HG03060 (cell line): Measurements from ENCODE around the gene BHLHA15.

Experiments
- ATAC-seq: cut with Tn5 transposase; IDR thresholded peaks from one replicate; pipeline ENCODE4 v1.9.1; 2021; ENCODE audit warnings: low read depth, moderate number of reproducible peaks; ENCODE audit not compliant: unreplicated experiment

Gene BHLHA15

GRCh38 chr7:98211221-98211675, at the start of gene BHLHA15:
TSS of gene BHLHA15 (plus strand) at chr7:98211439. CDS start at chr7:98212310, 871 bp downstream.
- no peak for ATAC-seq

- no peak for ATAC-seq
Measured at GRCh38 chr7:98162758-98163157, 48.5 kb upstream of the BHLHA15 start.

GRCh38 chr7:98163269-98163668, 48.0 kb upstream of the BHLHA15 start:
- no peak for ATAC-seq

GRCh38 chr7:98163704-98164494, 47.3 kb upstream of the BHLHA15 start:
- ATAC-seq, result no peak

GRCh38 chr7:98165827-98166667, 45.2 kb upstream of the BHLHA15 start:
- ATAC-seq, result no peak

- no peak for ATAC-seq
Measured at GRCh38 chr7:98166668-98166970, 44.6 kb upstream of the BHLHA15 start.

GRCh38 chr7:98167653-98168052, 43.6 kb upstream of the BHLHA15 start:
- no peak for ATAC-seq

- ATAC-seq, result no peak
Measured at GRCh38 chr7:98168181-98168903, 42.9 kb upstream of the BHLHA15 start.

GRCh38 chr7:98168904-98169621, 42.2 kb upstream of the BHLHA15 start:
- ATAC-seq, result no peak

- ATAC-seq, result no peak
Measured at GRCh38 chr7:98170966-98171365, 40.3 kb upstream of the BHLHA15 start.

GRCh38 chr7:98171449-98171848, 39.8 kb upstream of the BHLHA15 start:
- ATAC-seq, result no peak

- no peak for ATAC-seq
Measured at GRCh38 chr7:98174334-98175259, 36.6 kb upstream of the BHLHA15 start.

- ATAC-seq, result no peak
Measured at GRCh38 chr7:98175260-98175940, 35.8 kb upstream of the BHLHA15 start.

- no peak for ATAC-seq
Measured at GRCh38 chr7:98177553-98177952, 33.7 kb upstream of the BHLHA15 start.

GRCh38 chr7:98178321-98178720, 32.9 kb upstream of the BHLHA15 start:
- ATAC-seq, result no peak

GRCh38 chr7:98178762-98179490, 32.3 kb upstream of the BHLHA15 start:
- ATAC-seq, result no peak

GRCh38 chr7:98180751-98181150, 30.5 kb upstream of the BHLHA15 start:
- no peak for ATAC-seq

- no peak for ATAC-seq
Measured at GRCh38 chr7:98185101-98185500, 26.1 kb upstream of the BHLHA15 start.
